ENCODE data around the gene FUT8.
A peak's percentile ranks its signal among the peaks of the same experiment; 100 is the strongest.

DNA sequence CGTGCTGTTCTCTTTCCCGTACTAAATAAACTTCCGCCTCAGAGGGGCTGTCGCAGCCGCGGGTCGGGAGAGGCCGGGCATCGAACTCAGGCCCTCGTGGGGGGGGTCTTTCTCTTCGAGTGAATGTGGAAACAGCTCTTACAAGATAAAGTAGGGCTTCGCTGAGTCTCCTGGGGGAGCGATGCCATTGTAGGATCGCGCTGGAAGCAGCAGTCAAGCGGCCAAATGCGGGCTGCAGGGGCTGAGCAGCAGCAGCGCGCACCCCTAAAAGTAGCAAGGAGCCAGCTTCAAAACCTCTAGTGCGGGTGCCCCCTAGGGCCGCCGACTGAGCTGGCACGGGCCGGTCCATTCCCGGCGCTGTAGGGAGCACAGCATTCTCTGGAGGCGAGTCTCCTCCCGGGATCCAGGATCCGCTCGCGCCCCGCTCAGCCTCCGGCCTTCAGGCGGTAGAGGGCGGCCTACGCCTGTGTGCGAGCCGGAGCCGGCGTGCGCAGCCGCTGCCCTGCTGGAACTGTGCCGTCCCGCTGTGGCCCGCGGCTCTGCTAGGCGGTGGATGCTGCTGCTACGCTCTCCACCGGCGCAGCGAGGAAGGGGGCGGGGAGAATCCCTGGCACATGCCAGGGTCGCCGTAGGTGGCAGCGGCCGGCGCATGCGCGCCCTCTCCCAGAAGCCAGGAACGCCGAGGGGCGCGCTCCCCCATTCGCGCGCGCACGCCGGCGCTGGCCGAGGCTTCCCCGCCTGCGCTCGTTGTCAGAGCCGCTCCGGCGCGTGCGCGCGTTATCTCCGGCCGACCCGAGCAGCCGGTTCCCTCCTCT lies at the start of gene FUT8:
- TF ChIP-seq TAF1 (IDR thresholded peaks at IDR 0.05; ENCODE audit: low read depth) = peak; percentile 84; the same call in 1 of the 2 replicates
- TF ChIP-seq, protein P1, sequence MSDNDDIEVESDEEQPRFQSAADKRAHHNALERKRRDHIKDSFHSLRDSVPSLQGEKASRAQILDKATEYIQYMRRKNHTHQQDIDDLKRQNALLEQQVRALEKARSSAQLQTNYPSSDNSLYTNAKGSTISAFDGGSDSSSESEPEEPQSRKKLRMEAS (IDR thresholded peaks at IDR 0.05) = peak; percentile 89
- TF ChIP-seq, protein P2, sequence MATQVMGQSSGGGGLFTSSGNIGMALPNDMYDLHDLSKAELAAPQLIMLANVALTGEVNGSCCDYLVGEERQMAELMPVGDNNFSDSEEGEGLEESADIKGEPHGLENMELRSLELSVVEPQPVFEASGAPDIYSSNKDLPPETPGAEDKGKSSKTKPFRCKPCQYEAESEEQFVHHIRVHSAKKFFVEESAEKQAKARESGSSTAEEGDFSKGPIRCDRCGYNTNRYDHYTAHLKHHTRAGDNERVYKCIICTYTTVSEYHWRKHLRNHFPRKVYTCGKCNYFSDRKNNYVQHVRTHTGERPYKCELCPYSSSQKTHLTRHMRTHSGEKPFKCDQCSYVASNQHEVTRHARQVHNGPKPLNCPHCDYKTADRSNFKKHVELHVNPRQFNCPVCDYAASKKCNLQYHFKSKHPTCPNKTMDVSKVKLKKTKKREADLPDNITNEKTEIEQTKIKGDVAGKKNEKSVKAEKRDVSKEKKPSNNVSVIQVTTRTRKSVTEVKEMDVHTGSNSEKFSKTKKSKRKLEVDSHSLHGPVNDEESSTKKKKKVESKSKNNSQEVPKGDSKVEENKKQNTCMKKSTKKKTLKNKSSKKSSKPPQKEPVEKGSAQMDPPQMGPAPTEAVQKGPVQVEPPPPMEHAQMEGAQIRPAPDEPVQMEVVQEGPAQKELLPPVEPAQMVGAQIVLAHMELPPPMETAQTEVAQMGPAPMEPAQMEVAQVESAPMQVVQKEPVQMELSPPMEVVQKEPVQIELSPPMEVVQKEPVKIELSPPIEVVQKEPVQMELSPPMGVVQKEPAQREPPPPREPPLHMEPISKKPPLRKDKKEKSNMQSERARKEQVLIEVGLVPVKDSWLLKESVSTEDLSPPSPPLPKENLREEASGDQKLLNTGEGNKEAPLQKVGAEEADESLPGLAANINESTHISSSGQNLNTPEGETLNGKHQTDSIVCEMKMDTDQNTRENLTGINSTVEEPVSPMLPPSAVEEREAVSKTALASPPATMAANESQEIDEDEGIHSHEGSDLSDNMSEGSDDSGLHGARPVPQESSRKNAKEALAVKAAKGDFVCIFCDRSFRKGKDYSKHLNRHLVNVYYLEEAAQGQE (IDR thresholded peaks at IDR 0.05; ENCODE audit: low read depth) = no peak
- TF ChIP-seq, protein P3, sequence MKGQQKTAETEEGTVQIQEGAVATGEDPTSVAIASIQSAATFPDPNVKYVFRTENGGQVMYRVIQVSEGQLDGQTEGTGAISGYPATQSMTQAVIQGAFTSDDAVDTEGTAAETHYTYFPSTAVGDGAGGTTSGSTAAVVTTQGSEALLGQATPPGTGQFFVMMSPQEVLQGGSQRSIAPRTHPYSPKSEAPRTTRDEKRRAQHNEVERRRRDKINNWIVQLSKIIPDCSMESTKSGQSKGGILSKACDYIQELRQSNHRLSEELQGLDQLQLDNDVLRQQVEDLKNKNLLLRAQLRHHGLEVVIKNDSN (IDR thresholded peaks at IDR 0.05) = peak; percentile 38
- peak; percentile 68 for TF ChIP-seq RAD21 (IDR thresholded peaks at IDR 0.05; ENCODE audit: low read depth)
- TF ChIP-seq TEAD4 (IDR thresholded peaks at IDR 0.05) = peak; percentile 58
- TF ChIP-seq CEBPB (IDR thresholded peaks at IDR 0.05) = no peak
- TF ChIP-seq CREB1 (IDR thresholded peaks at IDR 0.05; ENCODE audit: low read depth) = 0 out of 2 replicates have a peak, but pooled peaks have one; percentile 26
- TF ChIP-seq YY1 (IDR thresholded peaks at IDR 0.05; ENCODE audit: low read depth) = peak; percentile 48; the same call in 1 of the 2 replicates
- no peak for TF ChIP-seq EGR1 (IDR thresholded peaks at IDR 0.05)
- peak; percentile 75 for TF ChIP-seq NFIC (IDR thresholded peaks at IDR 0.05)
- peak; percentile 40 for TF ChIP-seq EP300 (IDR thresholded peaks at IDR 0.05; ENCODE audit: borderline replicate concordance)

All from Ishikawa (cell line).